Subcutaneous preadipocyte (primary cell): ENCODE results near the gene HGF. TPM values are rescaled to one million over a fixed set of nuclear protein-coding genes. Genes with fewer than 3 reads are reported as not detected.

ENCODE experiments used
- total RNA-seq: library from RNA; depleted of rRNA; stranded (reverse); fragments of >200 nt; gene quantifications from 2 replicates; pipeline ENCODE4 v1.2.3, GENCODE V29; 2012

HGF gene
- total RNA-seq: 345 and 402 TPM in 2 replicates

GRCh38 chr7:81769891-81770727 lies at the start of gene HGF:
Gene HGF, minus strand, starts transcription at chr7:81770047. Its CDS starts 76 bp downstream, at chr7:81769971.

